Activated effector memory CD4-positive, alpha-beta T cell treated with anti-CD3 and anti-CD28 coated beads, Interleukin-2, amount 50 U/mL, for 16 hours (primary cell): ENCODE data around the gene RBM26.
"Not testable (repeated sequence)": the region's sequence is repeated elsewhere in the genome, so short reads cannot be mapped to it uniquely, and the experiment has no call there.

Experiments
- DNase-seq: peaks from one replicate; pipeline ENCODE4 v3.0.0-alpha.2; 2020

RBM26 gene

DNA sequence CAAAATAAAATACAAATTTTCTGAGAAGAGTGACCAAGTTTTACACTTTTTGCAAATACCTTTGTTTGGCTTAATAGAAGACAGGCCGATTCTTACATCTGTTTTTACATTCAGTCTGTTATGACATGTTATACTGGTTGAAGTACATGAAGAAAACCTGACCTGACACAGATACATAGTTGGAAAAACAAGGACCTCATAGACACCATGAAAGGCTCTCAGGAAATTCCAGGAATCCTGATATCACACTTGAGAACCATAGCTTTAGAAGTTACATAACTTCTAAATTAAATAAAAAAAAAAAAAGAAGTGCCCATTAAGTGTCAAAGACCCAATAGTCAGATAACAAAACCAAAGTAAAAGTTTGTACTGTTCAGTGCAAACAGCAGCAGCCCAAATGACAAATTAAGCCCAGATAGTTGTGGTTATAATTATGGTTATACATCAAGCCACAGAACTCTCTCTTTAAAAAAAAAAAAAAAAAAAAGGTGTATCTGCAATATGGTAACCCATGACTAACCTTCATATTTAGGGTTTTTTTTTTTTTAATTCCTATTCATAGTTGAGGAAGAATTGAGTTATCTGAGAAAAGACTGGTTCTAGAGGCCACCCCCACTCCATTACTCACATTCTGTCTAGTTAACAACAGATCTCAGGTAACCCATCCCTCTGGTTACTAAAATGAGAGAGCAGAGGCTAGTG lies 19.8 kb downstream of the RBM26 start:
- DNase-seq, result no peak

DNA sequence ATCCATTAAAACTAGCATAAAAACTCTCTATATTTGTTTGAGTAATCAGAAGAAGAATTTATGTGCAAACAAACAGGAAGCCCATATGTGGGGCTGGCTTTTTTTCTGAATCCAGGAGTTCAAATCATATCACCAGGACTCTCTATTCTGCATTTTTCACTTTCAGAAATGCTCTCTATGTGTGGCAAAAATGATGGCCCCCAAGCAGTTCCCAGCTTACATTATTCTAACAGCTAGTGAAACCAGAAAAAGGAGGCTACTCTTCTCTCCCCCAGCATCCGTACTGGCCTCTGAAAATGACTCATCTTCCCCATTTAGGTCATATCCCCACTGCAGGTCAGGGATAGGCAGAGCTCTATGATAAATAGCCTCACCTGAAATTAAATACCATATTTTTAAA lies 20.4 kb downstream of the RBM26 start:
- DNase-seq, result no peak

DNA sequence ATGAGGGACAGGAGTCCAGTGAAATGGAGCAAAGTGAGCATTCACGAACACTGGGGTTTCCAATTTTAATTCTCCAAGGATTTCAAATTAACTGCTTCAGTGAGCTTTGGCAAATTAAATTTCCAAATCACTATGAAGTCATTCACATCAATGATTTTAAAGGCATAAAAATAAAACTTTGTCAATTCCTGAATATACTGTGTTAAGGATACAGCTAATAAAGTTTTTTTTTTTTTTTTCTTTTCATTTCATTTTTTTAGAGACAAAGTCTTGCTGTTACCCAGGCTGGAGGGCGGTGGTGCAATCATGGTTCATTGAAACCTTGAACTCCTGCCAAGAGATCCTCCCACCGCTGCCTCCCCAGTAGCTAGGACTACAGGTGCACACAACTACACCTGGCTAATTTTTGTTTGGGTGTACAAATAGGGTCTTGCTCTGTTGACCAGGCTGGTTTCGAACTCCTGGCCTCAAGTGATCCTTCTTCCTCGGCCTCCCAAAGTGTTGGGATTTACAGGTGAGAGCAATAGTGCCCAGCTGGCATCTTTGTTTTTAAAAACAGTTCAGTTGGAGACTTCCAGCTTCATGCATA lies 21.9 kb downstream of the RBM26 start:
- DNase-seq, result no peak

DNA sequence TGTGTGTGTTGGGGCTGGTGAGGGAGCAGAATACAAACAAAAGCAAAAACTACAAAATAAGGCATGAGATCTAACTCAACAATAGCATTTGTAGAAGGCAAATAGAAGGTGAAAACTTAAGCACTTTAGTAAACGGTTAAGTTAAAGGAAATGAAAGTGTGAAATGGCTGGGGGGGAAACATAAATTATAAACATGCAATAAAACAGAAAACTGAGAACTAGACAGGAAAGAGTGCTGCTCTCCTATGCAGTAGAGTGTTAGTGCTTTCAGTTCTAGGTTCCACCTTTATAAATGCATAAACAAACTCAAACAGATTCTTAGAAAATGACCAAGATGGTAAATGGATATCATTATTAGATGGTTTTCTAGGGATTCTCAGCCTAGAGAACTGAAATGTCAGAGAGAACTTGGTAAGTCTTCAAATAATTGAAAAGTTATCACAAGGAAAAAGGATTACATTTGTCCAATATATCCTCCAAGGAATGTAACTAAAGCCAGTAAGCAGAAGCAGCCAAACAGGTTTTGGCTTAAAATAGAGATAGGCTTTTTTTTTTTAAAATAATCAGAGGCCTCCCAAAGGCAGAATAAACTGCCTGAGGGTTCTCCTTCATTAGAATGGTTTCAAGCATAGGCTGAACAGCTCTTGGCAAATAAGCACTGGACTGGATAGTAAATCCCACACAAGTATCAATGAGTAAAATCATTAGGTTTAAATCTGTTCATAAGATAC lies 23.3 kb downstream of the RBM26 start:
- DNase-seq, result no peak

DNA sequence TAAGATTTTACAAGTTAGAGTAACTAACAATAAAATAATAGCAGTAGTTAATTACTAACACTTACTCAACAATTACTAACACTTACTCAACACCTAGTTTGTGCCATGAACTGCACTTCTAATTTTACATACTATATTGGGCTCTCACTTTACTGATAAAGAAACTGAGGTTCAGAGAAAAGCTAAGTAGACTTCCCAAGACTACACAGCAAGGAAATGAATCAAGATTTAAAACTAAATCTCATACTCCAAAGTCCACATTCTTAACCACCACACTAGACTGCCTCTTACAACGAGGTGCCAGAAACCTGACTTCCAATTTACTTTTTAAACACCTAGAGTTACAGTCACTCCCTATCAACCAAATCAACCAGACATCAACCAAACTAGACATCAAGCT lies 25.1 kb downstream of the RBM26 start:
- no peak for DNase-seq

DNA sequence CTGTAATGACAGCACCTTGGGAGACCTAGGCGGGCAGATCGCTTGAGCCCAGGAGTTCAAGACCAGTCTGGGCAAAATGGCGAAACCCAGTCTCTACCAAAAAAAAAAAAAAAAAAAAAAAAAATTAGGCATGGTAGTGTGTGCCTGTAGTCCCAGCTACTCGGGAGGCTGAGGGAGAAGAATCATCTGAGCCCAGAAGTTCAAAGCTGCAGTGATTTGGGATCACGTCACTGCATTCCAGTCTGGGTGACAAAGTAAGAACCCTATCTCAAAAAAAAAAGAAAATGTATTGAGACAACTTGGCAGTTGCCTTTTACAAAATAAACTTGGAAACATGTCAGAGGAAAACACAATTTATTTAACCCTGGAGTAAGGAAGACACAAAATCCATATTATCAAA lies 26.8 kb downstream of the RBM26 start:
- DNase-seq, result no peak

DNA sequence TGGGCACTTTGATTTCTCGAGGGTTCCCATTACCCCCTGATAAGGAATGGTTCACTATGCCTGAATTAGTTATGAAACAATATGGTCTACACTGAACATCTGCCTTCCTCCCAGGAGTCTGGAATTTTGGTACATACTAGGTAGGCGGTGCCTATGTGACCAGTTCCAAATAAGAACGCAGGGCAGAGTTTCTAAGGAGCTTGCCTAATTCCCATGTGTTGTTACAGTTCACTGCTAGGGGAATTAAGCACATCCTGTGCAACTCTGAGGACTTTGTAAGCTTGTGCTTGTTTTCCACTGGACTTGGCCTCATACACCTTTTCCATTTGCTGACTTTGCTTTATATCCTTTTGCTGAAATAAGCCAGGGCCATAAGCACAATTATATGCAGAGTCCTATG lies 29.2 kb downstream of the RBM26 start:
- no peak for DNase-seq

DNA sequence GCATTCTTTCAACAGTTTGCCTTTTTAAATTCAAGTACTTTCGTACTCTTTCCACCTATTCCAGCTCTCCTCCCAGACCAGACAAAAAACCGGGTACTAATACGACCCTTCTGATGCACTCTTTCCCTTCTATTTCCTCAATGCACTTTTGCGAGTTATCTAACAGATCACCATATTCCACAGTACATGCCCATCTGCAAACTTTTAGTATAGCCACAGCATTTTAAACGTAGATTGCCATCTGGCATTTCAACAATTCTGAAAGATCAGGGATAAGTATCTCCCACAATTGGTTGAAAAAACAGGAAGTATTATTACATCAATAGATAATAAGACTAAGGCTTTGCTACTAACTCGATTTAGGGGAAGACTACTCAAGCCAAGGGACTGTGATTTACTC lies 31.5 kb downstream of the RBM26 start:
- DNase-seq, result no peak

DNA sequence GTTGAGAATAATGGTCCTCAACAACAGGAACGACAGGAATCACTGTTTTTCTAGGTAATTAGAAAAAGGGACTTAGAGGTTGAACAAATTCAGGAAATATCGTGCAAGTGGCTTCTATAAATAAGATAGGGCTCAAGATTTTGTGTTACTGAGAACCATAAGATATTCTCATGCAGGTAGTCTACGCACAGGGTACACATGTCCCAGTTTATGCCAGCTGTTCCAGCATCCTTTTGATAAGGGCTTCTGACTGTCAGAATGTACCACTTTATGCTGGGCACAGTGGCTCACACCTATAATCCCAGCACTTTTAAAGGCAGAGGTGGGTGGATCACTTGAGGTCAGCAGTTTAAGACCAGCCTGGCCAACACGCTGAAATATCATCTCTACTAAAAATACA lies 32.1 kb downstream of the RBM26 start:
- DNase-seq, result no peak

DNA sequence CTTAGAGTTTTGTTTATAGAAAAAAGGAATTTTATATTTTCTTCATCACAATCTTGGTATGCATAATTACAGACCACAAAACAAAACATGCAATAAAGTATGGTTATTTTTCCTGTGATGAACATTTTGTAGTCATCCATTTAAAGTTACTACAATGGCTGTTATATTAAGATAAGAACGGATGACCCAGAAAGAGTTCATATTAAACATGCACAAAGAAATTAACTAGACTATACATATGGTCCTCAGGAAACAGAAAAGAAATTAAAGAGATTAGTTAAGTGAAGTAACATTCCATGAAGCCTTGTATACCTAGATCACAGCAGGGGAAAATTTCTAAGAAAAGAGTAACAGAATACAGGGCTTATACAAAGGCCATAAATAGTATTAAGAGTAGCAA lies 36.8 kb downstream of the RBM26 start:
- DNase-seq, result no peak

DNA sequence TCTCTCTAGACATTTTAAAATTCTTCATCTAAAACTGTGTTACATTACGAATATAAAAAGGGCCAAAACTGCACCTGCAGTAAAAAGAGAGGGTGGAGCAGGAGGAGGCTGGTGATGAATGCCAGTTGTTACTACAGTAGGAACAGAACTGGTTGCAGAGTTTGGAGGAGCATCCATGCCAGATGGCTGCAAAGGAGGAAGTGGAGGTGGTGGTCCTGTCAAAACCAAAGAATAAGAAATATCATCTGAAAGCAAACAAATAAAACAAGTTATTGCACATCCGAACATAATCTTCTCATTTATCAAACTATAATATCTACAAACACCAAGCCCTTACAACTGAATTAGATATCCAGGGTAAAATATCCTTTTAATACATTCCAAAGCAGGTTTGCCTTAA lies 40.1 kb downstream of the RBM26 start:
- no peak for DNase-seq

DNA sequence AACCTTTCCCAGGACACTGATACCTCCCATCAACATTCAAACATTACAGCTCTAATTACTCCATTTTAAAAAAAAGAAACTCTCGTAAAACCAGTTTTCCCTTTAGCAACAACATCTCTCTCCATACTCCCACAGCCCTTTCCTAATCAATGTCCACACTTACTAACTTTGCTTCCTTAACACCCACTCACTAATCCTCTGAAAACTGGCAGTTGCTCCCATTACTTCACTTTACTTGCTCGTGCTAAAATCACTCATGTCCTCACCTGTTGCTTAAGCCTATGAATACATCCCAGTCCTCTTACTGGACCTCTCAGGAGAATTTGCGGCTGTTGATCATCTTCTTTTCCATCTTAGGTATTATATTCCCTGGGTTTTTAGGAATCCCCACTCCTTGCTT lies 44.8 kb downstream of the RBM26 start:
- DNase-seq, result no peak

DNA sequence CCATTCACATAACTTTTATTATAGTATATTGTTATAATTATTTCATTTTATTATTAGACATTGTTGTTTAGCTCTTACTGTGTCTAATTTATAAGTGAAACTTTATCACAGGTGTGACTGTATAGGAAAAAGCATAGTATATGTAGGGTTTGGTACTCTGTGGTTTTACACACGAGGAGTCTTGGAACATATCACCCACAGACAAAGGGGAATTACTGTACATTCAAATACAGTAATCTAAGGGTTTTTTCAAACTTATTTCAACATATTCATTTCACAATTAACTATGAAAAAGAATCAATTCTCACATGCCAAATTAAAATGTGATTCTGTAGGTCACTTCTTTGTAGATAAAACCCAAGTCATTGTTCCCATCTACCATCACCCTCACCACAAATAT lies 46.0 kb downstream of the RBM26 start:
- no peak for DNase-seq

DNA sequence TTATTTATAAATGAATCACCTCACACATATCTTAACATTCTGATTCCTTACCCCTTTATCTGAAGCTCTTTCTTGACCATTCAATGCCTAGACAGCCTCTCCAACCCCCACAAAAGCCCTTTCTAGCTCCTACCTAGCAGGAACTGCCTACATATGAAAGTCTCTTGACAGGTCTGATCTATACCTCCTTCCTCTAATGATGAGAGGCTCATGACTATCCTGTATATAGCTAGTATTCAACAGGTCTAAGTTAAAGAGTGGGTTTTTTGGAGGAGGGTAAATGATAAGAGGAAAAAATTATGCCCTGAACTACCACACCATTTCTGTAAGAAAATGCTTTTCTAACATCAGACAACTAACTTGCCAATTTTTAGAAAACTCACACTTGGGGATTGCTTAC lies 47.0 kb downstream of the RBM26 start:
- no peak for DNase-seq

DNA sequence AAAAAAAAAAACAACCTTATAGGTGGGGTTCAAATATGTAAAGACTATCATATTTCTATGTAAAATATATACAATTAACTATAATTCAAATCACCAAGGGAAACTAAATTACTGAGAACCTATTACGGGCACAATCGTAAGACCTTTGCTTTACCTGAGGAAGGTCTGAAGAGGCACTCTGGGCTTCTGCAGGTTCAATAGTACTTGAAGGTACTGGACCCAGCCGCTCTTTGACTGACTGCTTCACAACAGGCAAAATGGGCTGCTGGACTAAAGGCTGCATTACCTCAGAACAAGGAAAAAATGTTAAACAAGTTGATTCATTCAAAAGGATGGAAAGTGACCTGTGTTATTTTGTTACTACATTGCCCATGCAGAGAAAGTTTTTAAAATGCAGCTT lies 51.8 kb downstream of the RBM26 start:
- no peak for DNase-seq

DNA sequence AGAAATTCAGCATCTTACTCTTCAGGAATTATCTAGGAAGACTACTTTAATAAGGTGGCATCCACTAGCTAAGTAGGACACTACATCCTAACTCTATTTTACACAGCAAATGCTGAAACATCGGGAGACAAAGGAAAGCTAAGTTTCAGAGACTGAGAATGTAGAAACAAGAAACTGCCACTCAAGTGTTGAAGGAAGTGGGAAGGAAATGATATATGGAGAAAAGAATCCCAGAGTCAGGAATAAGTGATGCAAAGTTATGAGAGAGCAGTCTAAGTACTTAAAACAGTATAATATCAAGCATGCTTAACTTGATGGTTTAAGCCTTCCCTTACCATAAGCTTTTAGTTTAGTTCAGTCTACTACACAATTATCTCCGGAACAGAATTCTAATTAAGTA lies 52.4 kb downstream of the RBM26 start:
- no peak for DNase-seq

DNA sequence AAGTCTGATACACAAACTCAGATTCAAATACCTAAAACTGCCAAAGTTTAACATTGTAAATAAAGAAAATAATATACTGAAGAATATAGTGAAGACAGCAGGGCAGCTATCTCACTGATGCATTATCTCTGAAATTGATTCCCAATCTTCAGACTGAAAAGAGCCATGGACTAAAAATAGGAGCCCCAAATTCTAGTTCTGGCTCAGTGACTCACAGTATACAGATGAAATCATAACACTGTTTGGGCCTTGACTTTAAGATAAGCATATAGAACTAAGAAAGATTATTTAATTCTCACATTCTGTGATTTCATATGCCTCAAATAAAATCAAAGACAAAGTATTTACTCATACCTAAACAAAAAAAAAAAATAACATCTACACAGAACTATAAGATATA lies 53.9 kb downstream of the RBM26 start:
- no peak for DNase-seq

DNA sequence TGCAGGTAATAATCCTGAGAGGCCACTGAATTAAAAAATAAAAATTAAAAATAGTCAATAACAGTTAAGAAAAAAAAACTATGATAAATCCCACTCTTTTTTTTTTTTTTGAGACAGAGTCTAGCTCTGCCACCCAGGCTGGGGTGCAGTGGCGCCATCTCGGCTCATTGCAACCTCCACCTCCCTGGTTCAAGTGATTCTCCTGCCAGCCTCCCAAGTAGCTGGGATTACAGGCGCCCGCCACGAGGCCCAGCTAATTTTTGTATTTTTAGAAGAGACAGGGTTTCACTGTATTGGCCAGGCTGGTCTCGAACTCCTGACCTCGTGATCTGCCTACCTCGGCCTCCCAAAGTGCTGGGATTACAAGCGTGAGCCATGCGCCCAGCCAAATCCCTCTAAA lies 56.4 kb downstream of the RBM26 start:
- not testable (repeated sequence) for DNase-seq

DNA sequence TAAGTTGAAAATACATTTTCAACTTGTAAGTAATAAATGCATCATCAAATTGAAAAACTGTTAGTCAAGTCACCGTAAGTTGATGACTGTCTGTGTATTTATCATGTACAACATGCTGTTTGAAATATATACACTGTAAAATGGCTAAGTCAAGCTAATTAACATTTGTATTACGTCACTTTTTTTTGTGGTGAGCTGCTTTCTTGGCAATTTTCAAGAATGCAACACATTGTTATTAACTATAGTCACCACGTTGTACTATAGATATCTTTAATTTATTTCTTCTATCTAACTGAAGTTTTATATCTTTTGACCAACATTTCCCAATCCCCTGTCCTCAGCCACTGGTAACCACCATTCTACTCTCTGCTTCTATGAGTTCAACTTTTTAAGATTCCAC lies 57.0 kb downstream of the RBM26 start:
- DNase-seq, result no peak

DNA sequence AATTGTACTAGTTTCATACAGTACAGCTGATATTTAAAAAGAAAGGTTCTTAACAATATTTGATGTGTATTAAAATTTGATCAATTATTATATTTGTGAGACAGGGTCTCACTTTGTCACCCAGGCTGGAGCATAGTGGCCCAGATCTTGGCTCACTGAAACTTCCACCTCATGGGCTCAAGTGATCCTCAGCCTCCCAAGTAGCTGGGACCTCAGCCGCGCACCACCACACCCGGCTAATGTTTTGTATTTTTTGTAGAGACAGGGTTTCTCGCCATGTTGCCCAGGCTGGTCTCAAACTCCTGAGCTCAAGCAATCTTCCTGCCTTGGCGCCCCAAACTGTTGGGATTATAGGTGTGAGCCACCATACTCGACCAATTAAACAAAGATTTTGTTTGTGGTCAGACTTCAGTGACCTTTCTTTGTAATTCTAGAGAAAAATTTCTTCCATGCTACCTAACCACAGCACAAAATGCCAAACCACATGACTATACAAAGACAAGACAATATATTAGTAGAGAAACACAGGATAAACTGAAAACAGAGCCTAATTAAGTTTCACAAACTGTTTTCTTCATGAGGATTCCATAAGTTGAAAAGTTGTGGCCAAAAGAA lies 59.6 kb downstream of the RBM26 start:
- DNase-seq, result no peak

DNA sequence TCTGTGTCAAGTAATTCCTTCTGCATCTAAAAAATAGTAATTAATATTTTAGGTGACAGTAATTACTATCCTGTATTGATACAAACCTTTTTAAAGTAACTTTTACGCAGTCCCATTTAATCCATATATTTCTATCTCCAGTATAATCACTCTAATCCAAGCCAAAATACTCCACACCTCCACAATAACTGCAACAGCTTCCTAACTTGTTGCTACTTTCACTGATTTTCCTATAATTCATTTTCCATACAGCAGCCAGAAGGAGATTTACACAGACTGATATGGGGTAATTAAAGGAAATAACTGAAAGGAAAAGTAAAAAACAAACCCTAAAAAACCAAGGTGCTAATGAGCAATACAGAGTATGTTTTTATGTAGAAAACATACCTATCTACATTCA lies 64.9 kb downstream of the RBM26 start:
- DNase-seq, result no peak

DNA sequence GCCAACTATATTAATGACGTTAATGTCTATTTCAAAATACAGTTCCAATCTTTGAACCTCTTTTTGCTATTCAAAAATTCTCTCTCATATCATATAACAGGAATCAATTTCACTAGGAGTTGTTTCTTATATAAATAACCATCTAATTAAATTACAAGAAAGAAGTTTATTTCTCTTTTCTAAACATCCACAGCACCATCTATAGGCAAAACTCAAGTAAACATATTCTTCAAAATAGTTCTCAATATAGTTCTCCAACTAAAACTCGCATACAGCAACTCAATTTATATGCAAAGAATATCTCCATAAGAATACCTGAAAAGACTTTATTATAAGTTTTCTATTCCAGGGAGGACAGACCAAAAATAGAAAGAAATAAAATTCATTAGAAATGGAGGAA lies 65.6 kb downstream of the RBM26 start:
- no peak for DNase-seq

DNA sequence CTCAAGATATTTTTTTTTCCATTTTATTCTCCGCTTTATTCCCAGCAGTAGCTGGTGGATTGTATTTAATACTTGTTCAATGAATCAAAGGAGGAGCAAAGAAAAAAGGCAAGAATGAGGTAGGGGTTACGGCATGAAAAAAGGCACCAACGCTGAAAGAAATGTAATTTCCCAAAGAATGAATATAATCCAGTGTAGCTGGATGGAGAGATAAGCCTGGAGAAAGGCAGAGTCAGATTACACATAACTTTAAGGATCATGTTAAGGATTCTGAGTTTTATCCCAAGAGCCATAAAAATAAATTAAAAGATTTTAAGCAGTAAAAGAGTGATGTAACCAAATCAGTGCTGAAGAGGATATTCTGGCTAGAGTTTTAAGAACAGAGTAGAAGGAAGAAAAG lies 67.7 kb downstream of the RBM26 start:
- DNase-seq, result no peak

DNA sequence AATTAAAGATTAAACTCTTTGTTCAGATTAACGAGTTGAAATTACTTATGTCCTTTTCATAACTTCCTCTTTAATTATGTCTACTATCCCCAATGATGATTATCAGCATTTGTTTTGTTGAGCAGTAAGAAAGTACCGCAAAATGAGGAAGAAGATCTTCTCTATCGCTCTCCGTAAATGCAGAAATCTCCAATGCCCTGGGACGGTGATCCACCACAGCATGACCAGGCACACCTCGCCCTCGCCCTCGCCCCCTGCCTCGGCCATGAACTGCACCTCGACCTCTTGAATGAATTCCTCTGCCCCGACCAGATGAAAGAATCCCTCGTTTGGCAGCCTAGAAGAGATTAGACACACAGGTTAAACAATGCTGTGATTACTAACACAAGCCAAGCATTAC lies 69.1 kb downstream of the RBM26 start:
- DNase-seq, result no peak
